ENCODE data around the gene BACE1.

BACE1 gene

DNA sequence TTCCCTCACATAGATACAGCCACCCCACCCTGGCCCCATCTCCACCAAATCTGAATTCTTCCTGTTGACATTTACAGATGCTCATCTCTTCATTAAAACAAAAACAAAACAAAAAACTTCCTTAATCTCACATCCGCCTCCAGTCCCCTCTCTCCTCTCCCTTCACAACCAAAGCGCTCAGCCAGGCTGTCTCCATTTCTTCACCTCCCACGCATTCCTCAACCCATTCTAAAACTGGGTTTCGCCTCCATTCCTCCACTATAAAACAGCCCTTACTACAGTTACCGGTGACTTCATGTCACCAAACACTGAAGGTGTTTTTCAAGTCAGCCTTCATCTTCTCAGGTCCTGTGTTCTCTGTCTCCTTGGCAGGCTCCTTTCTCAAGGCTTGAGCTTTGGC lies 15.3 kb downstream of the BACE1 start:
- TF ChIP-seq, protein P1, sequence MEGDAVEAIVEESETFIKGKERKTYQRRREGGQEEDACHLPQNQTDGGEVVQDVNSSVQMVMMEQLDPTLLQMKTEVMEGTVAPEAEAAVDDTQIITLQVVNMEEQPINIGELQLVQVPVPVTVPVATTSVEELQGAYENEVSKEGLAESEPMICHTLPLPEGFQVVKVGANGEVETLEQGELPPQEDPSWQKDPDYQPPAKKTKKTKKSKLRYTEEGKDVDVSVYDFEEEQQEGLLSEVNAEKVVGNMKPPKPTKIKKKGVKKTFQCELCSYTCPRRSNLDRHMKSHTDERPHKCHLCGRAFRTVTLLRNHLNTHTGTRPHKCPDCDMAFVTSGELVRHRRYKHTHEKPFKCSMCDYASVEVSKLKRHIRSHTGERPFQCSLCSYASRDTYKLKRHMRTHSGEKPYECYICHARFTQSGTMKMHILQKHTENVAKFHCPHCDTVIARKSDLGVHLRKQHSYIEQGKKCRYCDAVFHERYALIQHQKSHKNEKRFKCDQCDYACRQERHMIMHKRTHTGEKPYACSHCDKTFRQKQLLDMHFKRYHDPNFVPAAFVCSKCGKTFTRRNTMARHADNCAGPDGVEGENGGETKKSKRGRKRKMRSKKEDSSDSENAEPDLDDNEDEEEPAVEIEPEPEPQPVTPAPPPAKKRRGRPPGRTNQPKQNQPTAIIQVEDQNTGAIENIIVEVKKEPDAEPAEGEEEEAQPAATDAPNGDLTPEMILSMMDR (conservative IDR thresholded peaks at IDR 0.05; ENCODE audit: low read depth), result no peak
- DNase-seq (ENCODE audit: low spot score), result no peak
- POLR2A ChIA-PET (ENCODE audit: low non-redundant PET), result no interaction called here
- H3K27ac ChIP-seq, result no peak overlapping the region
- CTCF ChIA-PET, result no interaction called here

DNA sequence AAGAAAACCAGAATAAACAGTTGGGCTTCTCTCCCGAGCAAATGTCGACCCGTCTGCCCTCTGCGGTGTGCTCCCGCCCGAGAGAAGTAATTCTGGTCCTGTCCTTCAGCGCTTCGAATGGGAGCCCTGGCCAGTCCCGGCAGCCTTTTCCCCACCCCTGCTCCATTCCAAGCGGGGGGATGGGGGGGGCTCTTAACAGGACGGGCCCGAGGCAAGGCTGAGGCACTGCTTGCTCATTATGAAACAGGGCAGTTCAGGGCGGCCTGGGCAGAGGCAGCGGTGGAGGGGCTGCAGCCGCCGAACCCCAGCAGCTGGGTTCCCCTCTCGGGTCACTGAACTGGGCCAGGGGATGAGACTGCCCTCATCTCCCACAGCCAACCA lies 15.8 kb downstream of the BACE1 start:
- DNase-seq (ENCODE audit: low spot score), result no peak
- POLR2A ChIA-PET (ENCODE audit: low non-redundant PET), result no interaction called here
- TF ChIP-seq, protein P1 (conservative IDR thresholded peaks at IDR 0.05; ENCODE audit: low read depth), result no peak
- CTCF ChIA-PET, result no interaction called here
- H3K27ac ChIP-seq, result no peak overlapping the region

DNA sequence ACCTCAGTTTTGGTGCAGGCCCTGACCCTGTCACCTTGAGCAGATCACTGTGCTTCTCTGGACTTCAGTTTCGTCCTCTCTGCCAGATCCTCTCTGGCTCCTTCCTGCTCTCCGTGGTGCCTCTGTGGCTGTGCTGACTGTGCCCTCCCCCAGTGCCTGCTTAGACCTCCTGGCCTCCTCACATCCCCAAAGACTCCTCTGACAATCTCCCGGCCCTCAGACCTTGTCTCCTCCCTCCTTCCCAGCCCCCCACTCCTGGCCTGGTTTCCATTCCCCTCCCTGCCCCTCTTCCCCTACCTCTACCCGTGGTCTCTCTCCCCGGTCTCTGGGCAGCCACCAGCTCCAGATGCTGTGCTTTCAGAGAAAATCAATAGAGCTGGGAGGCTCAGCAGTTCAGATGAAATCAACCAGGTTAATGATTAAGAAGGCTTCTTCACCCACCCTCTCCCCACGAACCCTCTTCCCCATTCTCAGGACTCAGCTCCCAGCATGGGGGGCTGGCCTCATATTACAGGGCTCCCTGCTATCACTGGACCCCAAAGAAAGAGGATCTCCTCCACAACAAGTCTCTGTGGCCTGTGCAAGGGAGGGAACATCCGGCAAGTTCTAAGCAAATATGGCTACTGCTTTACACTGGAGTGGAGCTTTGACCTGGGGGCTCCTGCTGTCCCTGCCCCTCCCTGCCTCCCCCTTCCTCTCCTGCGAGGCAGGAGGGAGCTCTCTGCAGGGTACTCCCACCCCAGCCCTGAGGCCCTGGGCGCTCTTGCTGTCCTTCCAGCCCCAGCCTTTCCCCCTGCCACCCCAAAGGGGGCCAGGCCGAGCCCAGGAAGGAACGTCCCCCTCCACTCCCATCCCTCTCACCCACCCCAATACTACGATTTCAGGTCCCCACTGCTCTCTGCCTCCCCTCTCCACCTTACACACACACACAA lies 16.4 kb downstream of the BACE1 start:
- ChIA-PET CTCF (no interaction called here), POLR2A (ENCODE audit: low non-redundant PET) (no interaction called here)
- H3K27ac ChIP-seq, result no peak overlapping the region
- DNase-seq (ENCODE audit: low spot score), result no peak
- TF ChIP-seq, protein P1 (conservative IDR thresholded peaks at IDR 0.05; ENCODE audit: low read depth), result no peak

DNA sequence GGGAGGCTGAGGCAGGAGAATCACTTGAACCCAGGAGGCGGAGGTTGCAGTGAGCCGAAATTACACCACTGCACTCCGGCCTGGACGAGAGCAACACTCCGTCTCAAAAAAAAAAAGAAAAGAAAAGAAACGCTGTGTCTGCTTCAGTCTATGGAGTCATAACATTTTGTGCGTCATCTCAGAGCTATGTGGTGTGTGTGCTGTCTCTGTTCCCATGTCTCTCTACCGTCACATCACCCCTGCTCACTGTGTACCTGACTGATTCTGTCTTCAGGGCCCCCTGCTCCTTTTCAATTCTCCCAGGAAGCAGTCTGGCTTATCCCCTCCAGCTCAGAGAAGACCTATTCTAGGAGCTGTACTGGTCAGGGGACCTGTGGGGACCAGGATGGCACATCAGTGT lies 17.9 kb downstream of the BACE1 start:
- TF ChIP-seq, protein P1 (conservative IDR thresholded peaks at IDR 0.05; ENCODE audit: low read depth), result no peak
- no peak for DNase-seq (ENCODE audit: low spot score)
- CTCF ChIA-PET, result interaction anchor here (0.5 kb wide), 1 partner anchor 311 kb away, joined by 4 read pairs; no protein-coding TSS in a partner anchor
- POLR2A ChIA-PET (ENCODE audit: low non-redundant PET), result no interaction called here
- H3K27ac ChIP-seq, result no peak overlapping the region

DNA sequence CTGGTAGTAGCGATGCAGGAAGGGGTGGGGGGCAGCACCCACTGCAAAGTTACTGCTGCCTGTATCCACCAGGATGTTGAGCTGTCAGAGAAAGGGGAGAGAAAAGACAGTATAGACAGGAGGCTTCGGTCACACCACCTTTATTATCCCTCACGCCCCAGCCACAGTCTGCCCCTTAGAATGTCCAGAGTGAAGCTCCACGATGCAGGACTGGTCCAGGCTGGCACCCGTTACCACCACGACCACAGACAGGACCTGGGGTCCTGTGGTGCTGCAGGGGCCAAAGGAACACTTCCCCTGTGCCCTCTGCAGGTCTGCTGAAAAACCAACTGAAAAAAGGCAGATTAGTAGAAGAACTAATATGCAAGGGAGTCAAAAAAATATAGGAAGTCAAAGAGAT lies 19.2 kb downstream of the BACE1 start:
- ChIA-PET POLR2A (ENCODE audit: low non-redundant PET) (no interaction called here), CTCF (no interaction called here)
- no peak overlapping the region for H3K27ac ChIP-seq
- no peak for DNase-seq (ENCODE audit: low spot score)
- TF ChIP-seq, protein P1 (conservative IDR thresholded peaks at IDR 0.05; ENCODE audit: low read depth), result no peak

DNA sequence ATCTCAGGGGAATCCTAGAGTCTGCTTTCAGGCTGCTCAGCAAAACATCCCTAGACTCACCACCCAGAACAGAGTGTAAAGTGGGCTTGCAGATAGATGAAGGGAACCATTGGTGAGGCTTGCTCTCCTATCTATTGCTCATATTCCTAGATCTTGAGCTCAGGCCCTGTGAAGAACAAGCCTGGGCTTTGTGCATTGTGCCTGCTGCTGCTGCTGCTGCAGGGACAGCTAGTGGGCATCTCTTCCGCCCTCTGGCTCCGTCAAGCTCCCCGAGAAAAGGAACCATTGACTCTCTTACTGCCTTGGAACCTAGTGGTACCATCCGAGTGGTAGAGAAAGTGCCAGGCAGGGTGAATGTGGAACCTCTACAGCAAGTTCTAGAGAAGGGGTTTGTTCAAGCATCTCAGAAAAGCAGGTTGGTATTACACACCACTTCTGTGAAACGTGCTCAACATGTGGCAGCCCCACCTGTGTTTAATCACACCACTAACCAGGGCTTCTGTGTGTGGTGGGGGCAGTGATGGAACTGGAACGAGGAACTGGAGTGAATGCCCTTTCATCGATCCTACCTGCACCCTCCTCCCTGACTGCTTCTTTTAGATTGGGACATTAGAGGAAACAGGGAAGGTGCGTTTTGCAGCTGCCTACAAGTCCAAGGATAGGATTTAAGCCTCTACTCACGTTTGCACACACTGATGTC lies 20.5 kb downstream of the BACE1 start:
- CTCF ChIA-PET, result interaction anchor here (0.6 to 0.8 kb wide), 2 partner anchors 11 to 15 kb away, joined by 3 to 4 read pairs; no protein-coding TSS in a partner anchor
- H3K27ac ChIP-seq, result no peak overlapping the region
- POLR2A ChIA-PET (ENCODE audit: low non-redundant PET), result no interaction called here
- TF ChIP-seq, protein P1 (conservative IDR thresholded peaks at IDR 0.05; ENCODE audit: low read depth), result no peak
- DNase-seq (ENCODE audit: low spot score), result no peak
